Upper lobe of left lung (tissue), 6 donors: ENCODE measurements around the gene PLAC1. TPM values are rescaled to one million over a fixed set of nuclear protein-coding genes. Genes with fewer than 3 reads are reported as not detected.
A peak's percentile ranks its signal among the peaks of the same experiment; 100 is the strongest.

Experiments
- ATAC-seq, 2 donors: fragments of 200-7000 bp; cut with Tn5 transposase; one replicate each; pipeline ENCODE4 v1.9.1; 2022; ENCODE audit warnings: mild to moderate bottlenecking in 2 of 2, moderate library complexity in 2 of 2; ENCODE audit not compliant: low FRiP score in 2 of 2
- DNase-seq, 2 donors: peaks; one replicate each; pipeline ENCODE4 v3.0.0-alpha.2; 2019 to 2020
- H3K27ac ChIP-seq, 4 donors: fragments of 200-600 bp; sonication (generic); one replicate each; pipeline ENCODE4 v1.5.1; 2016 to 2019
- H3K27me3 ChIP-seq, 4 donors: fragments of 200-600 bp; sonication (generic); one replicate each; pipeline ENCODE4 v1.5.1; 2017 to 2019
- H3K36me3 ChIP-seq, 4 donors: fragments of 200-600 bp; sonication (generic); one replicate each; pipeline ENCODE4 v1.5.1; 2016 to 2019
- H3K4me1 ChIP-seq, 4 donors: fragments of 200-600 bp; sonication (generic); one replicate each; pipeline ENCODE4 v1.5.1; 2018 to 2019
- H3K4me3 ChIP-seq, 4 donors: fragments of 200-600 bp; sonication (generic); one replicate each; pipeline ENCODE4 v1.5.1; 2017 to 2019; ENCODE audit warnings: mild to moderate bottlenecking in 2 of 4, moderate library complexity in 1 of 4
- H3K9me3 ChIP-seq, 4 donors: fragments of 200-600 bp; sonication (generic); one replicate each; pipeline ENCODE4 v1.5.1; 2018 to 2019
- EP300 ChIP-seq, 4 donors: sonication (generic); formaldehyde crosslinking; IDR thresholded peaks; one replicate each; pipeline ENCODE4 v1.5.1; 2017; ENCODE audit warnings: antibody characterized with exemption in 4 of 4, control low read depth in 2 of 4
- POLR2A ChIP-seq, 4 donors: fragments of 450-650 bp; IDR thresholded peaks; one replicate each; pipeline ENCODE4 v1.5.1; 2016 to 2017; ENCODE audit warnings: antibody characterized with exemption in 4 of 4, mild to moderate bottlenecking in 2 of 4
- POLR2AphosphoS5 ChIP-seq, 2 donors: sonication (generic); formaldehyde crosslinking; IDR thresholded peaks; one replicate each; pipeline ENCODE4 v1.5.1; 2017; ENCODE audit warnings: antibody characterized with exemption in 2 of 2
- whole genome bisulfite sequencing, 2 donors: methylation state at CpG; one replicate each; pipeline ENCODE4 v1.1.5; 2017 to 2018; 5-methylcytosine and 5-hydroxymethylcytosine counted together
- total RNA-seq, 6 donors: library from RNA; depleted of rRNA in 4 of 6; stranded (reverse); fragments of >200 nt in 4 of 6; gene quantifications; one replicate each; pipeline versions ENCODE4 v1.1.0 to v1.2.1, GENCODE V29; 2016 to 2021
- TF ChIP-seq, protein P1 (sequence below), 6 experiments: fragments of 450-650 bp in 4 of 6; fragments of 200-600 bp in 2 of 6; sonication (generic) in 2 of 6; IDR thresholded peaks; one replicate each; pipeline ENCODE4 v1.5.1; 2016 to 2019; ENCODE audit warnings: antibody characterized with exemption in 6 of 6
- donor health status: DM: no; HTN: no; CAD: no; lungs with moderate emphysema.
- donor health status: DM: no; HTN: yes; CAD: no; lungs with severe emphysema.

Gene PLAC1
- total RNA-seq, 6 donors from 2014 or later, result not detected

DNA sequence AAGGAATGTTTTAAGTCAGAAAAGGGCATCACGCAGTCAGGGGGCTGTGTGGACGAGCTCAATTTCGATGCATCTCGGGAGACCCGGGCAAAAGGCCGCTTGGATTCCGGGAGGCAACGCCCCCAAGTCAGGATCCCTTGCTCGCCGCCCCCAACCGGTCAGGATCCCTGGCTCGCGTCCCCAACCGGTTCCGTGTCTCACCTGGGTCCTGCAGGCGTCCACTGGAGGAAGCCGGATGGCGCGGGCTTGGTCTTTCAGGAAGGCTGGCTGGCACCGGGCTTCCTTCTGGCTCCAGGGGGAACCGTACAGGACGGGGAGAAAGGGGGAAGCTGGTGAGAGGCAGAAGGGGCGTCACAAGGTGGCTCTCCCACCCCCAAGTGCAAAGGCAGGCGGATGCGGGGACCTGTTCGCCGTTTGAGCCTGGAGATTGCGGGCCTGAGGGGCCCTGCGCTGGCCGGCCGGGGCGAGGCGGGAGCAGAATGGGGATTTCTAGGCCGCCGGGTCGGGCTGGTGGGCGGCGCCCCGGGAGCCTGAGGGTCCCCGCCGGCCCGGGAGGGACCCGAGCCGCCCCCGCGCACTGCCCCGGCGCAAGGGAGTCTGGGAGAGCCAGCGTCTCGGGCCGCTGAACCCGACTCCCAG lies 113.6 kb downstream of the PLAC1 start:
- Histone ChIP-seq H3K4me1 (peaks cover 0 to 8% (median 3%) of the 10 kb centered on the region in 4 donors), H3K27me3 (peaks cover 0 to 6% (median 0%) of the 10 kb centered on the region in 4 donors), H3K27ac (no peak overlapping the region), H3K4me3 (peak overlapping the region in 3 of 4 donors; percentile 2 to 12 (median 10)), H3K36me3 (no peaks in the 10 kb centered on the region), H3K9me3 (peaks cover 0 to 4% (median 0%) of the 10 kb centered on the region in 4 donors)
- DNase-seq (peak; percentile 28 to 58), ATAC-seq (no peak)
- TF ChIP-seq POLR2A (IDR thresholded peaks at IDR 0.05) (no peak), POLR2AphosphoS5 (IDR thresholded peaks at IDR 0.05) (no peak), EP300 (IDR thresholded peaks at IDR 0.05) (no peak)
- TF ChIP-seq, protein P1, sequence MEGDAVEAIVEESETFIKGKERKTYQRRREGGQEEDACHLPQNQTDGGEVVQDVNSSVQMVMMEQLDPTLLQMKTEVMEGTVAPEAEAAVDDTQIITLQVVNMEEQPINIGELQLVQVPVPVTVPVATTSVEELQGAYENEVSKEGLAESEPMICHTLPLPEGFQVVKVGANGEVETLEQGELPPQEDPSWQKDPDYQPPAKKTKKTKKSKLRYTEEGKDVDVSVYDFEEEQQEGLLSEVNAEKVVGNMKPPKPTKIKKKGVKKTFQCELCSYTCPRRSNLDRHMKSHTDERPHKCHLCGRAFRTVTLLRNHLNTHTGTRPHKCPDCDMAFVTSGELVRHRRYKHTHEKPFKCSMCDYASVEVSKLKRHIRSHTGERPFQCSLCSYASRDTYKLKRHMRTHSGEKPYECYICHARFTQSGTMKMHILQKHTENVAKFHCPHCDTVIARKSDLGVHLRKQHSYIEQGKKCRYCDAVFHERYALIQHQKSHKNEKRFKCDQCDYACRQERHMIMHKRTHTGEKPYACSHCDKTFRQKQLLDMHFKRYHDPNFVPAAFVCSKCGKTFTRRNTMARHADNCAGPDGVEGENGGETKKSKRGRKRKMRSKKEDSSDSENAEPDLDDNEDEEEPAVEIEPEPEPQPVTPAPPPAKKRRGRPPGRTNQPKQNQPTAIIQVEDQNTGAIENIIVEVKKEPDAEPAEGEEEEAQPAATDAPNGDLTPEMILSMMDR (IDR thresholded peaks at IDR 0.05), result no peak
- 26 to 36% methylated on average over 21 to 52 of the region's 52 CpGs for WGBS, 2 donors

DNA sequence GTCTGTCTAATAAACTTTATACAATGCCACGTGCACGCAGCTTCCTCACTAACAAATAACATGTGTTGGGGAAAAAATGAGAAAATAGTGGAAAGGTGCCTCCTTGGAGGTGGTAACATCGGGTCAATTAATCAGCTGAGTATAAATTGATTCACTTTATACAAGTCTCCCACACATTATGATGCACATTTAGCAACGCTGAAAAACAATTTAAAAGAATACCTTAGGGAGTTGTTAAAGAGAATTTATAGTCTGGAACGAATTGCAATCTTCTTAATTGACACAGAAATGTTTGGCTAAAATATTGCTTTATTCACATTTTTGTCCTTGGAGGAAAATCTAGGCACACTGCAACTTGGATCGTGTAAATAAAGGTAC lies 114.1 kb downstream of the PLAC1 start:
- DNase-seq (no peak), ATAC-seq (no peak)
- WGBS, 2 donors, result 64 to 66% methylated on average over 6 of the region's 6 CpGs
- H3K4me1 ChIP-seq, result peaks cover 0 to 8% (median 0%) of the 10 kb centered on the region in 4 donors
- TF ChIP-seq POLR2AphosphoS5 (IDR thresholded peaks at IDR 0.05) (no peak), EP300 (IDR thresholded peaks at IDR 0.05) (no peak), POLR2A (IDR thresholded peaks at IDR 0.05) (no peak)
- TF ChIP-seq, protein P1 (IDR thresholded peaks at IDR 0.05), result no peak
- no peak overlapping the region for H3K27ac ChIP-seq
- H3K4me3 ChIP-seq, result no peak overlapping the region
- peaks cover 0 to 6% (median 0%) of the 10 kb centered on the region in 4 donors for H3K27me3 ChIP-seq
- no peaks in the 10 kb centered on the region for H3K36me3 ChIP-seq
- no peaks in the 10 kb centered on the region for H3K9me3 ChIP-seq

DNA sequence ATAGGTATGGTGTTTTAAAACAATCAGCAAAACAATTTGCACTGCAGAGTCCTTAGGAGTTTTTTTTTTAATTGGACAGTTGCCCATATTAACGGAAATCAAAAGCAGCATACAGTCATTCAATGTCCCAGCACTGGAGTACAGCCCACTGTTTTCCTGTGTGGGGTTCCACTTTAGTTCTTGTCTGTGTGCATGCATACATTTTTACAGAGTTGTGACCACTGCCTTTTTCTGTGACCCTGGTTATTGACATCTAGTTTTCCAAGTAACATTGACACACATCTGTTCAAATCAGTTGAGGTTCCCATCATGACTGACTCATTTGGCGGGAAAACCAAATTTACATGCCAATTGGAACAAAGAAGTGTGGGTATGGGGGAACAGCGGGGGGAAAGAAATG lies 115.0 kb downstream of the PLAC1 start:
- whole genome bisulfite sequencing, 2 donors, result 47 to 59% methylated on average over 3 of the region's 3 CpGs
- H3K27me3 ChIP-seq, result peaks cover 0 to 6% (median 0%) of the 10 kb centered on the region in 4 donors
- peaks cover 0 to 3% (median 0%) of the 10 kb centered on the region in 4 donors for H3K4me1 ChIP-seq
- H3K9me3 ChIP-seq, result no peaks in the 10 kb centered on the region
- TF ChIP-seq POLR2AphosphoS5 (IDR thresholded peaks at IDR 0.05), result no peak
- TF ChIP-seq, protein P1 (IDR thresholded peaks at IDR 0.05), result no peak
- no peak overlapping the region for H3K27ac ChIP-seq
- no peak overlapping the region for H3K4me3 ChIP-seq
- no peak for DNase-seq
- no peak for ATAC-seq
- no peaks in the 10 kb centered on the region for H3K36me3 ChIP-seq

DNA sequence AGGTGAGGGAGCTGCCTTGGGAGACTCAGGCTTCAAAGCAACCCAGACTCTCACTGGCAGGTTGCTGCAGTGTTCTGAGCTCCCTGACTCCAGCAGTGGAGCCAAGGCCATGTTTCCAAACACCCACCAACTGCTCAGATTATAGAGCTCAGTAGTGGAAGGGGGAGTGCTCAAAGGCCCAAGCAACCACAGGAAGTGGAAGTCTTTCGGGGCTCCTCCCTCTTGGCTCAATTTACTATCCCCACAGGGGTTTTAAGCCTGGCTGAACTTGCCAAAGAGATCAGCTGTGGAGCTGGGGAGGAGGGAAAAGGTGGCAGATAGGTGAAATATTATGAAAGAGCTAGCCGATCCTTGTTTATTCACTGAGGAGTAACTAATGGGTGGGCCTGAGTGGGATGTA lies 115.8 kb downstream of the PLAC1 start:
- H3K36me3 ChIP-seq, result no peaks in the 10 kb centered on the region
- peaks cover 0 to 2% (median 0%) of the 10 kb centered on the region in 4 donors for H3K4me1 ChIP-seq
- no peak overlapping the region for H3K4me3 ChIP-seq
- no peak for TF ChIP-seq POLR2A (IDR thresholded peaks at IDR 0.05)
- no peak for TF ChIP-seq EP300 (IDR thresholded peaks at IDR 0.05)
- TF ChIP-seq, protein P1 (IDR thresholded peaks at IDR 0.05), result no peak
- no peak for TF ChIP-seq POLR2AphosphoS5 (IDR thresholded peaks at IDR 0.05)
- no peaks in the 10 kb centered on the region for H3K9me3 ChIP-seq
- DNase-seq (no peak), ATAC-seq (no peak)
- H3K27ac ChIP-seq, result no peak overlapping the region
- H3K27me3 ChIP-seq, result peaks cover 0 to 6% (median 0%) of the 10 kb centered on the region in 4 donors
- 50 to 66% methylated on average over 1 to 2 of the region's 2 CpGs for WGBS, 2 donors

DNA sequence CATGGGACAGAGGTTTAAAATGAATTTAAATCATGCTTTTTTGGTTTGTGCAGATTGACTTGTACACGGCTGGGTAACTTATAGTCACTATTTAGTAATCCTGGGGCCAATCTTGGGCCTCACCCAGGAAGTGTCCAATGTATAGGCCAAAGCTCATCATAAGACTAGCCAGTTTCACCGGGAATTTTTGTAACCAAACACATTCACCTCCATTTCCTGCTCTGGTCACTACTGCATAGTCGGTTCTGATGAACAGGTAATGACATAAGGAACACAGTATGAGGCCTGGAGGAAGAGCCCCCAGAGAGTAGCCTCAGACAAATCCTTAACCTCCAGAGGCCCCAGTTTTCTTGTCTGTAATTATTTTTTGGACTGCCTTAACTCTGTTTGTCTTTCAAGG lies 116.4 kb downstream of the PLAC1 start:
- no peak overlapping the region for H3K27ac ChIP-seq
- H3K4me3 ChIP-seq, result no peak overlapping the region
- H3K27me3 ChIP-seq, result peaks cover 0 to 6% (median 0%) of the 10 kb centered on the region in 4 donors
- TF ChIP-seq EP300 (IDR thresholded peaks at IDR 0.05) (no peak), POLR2AphosphoS5 (IDR thresholded peaks at IDR 0.05) (no peak), POLR2A (IDR thresholded peaks at IDR 0.05) (no peak)
- TF ChIP-seq, protein P1 (IDR thresholded peaks at IDR 0.05), result no peak
- H3K36me3 ChIP-seq, result no peaks in the 10 kb centered on the region
- no peaks in the 10 kb centered on the region for H3K9me3 ChIP-seq
- no peak for DNase-seq
- H3K4me1 ChIP-seq, result peaks cover 0 to 6% (median 0%) of the 10 kb centered on the region in 4 donors
- whole genome bisulfite sequencing, 2 donors, result 61 to 69% methylated on average over 2 to 3 of the region's 3 CpGs
- ATAC-seq, result no peak
